Measurements from ENCODE around the gene BAAT.

BAAT gene

DNA sequence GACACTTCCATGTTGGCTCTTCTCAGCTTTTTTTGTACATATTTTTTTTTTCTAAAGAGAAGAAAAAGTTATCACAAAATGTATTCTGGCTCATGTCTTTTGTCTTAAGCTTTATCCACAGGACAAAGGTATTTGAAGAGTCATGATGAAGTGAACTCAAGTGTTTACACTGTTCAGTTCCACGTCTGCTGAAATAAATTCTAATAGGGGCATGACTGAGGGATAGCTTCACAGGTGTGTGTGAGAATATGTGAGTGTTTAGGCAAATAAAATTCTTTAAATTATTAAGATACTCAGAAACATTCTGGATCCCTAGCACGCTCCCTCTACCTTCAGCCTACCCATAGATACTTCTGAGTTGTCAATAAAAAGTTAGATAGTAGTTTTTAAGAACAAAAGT, 59.8 kb downstream of the BAAT start:
- Mint-ChIP-seq H3K36me3 (no peaks in the 10 kb centered on the region), H3K27ac (no peak overlapping the region), H3K4me1 (no peaks in the 10 kb centered on the region), H3K4me3 (no peak overlapping the region), H3K9me3 (peaks cover 5% of the 10 kb centered on the region)
- ATAC-seq = no peak
- no peak for DNase-seq (ENCODE audit: low spot score in 2 of 2)

DNA sequence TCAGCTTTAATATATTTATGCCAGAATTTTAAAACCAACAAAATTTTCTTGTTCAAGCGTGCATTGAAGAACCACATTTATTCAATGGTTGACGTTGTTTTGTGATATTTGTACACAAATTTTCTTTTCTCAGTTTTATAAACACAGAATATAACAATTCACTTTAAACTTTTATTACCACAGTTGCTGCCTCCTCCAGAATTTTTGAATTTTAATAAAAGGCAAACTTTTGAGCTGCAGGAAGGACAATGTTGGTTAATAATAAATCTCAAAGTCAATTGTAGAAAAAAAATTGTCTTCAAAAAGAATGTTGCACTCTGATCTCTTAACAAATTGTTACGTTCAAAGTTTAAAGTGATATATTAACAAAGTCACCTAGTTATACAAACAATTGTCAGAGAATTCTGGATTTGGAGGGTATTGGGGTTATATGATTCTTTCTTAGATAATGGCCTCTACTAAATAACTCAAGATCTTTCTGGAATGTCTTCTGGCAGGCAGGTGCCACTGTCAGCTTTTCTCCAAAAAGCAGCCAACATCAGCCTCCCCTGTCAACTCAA, 60.5 kb downstream of the BAAT start:
- Mint-ChIP-seq H3K9me3 (peaks cover 5% of the 10 kb centered on the region), H3K27ac (no peak overlapping the region), H3K36me3 (no peaks in the 10 kb centered on the region), H3K4me1 (no peaks in the 10 kb centered on the region), H3K4me3 (no peak overlapping the region)
- no peak for DNase-seq (ENCODE audit: low spot score in 2 of 2)
- ATAC-seq = no peak

DNA sequence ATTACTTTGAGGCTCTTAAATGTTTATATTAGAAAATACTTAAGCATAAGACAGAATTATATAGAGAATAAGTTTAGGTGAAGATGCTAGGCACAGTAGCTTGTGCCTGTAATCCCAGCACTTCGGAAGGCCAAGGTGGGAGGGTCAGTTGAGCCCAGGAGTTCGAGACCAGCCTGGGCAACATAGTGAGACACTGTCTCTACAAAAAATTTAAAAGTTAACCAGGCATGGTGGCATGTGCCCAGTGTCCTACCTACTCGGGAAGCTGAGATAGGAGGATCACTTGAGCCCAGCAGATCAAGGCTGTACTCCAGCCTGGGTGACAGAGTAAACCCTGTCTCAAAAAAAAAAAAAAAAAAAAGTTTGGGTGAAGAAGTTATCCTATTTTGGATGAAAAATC, 61.7 kb downstream of the BAAT start:
- Mint-ChIP-seq H3K9me3 (peaks cover 5% of the 10 kb centered on the region), H3K4me1 (no peaks in the 10 kb centered on the region), H3K4me3 (no peak overlapping the region), H3K27ac (no peak overlapping the region), H3K36me3 (no peaks in the 10 kb centered on the region)
- ATAC-seq (no peak), DNase-seq (ENCODE audit: low spot score in 2 of 2) (no peak)

DNA sequence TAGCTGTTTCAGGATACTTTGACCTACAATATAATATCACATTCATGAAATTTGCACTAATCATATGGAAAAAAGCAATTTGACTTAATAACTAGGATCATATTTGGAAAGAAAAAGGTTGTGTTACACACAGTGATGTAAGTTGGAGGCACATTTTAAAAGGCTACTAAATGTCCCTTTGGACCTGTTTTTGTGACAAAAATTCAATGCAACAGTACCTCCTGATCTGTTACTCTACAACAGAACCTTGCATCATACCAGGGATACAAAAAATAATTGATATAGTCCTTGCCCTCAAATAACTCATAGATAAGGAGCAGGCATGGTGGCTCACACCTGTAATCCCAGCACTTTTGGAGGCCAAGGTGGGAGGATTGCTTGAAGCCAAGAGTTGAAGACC, 67.1 kb downstream of the BAAT start:
- Mint-ChIP-seq H3K36me3 (no peaks in the 10 kb centered on the region), H3K4me1 (no peaks in the 10 kb centered on the region), H3K27ac (no peak overlapping the region), H3K4me3 (no peak overlapping the region), H3K9me3 (no peaks in the 10 kb centered on the region)
- ATAC-seq (no peak), DNase-seq (ENCODE audit: low spot score in 2 of 2) (no peak)

DNA sequence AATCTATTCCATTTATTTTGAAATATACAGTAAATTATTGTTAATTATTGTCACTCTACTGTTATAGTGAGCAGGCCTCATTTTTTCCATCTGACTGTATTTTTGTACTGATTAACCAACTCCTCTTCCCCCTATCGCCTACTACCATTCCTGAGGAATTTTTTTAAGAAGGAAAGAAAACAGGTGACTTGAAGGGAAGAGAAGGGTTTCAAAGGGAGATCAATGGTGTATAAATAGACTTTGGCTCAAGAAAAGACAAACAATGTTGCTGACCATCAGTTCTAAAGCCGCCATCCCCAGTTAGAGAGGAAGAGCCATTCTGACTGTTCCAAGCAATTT, 69.7 kb downstream of the BAAT start:
- Mint-ChIP-seq H3K4me3 (no peak overlapping the region), H3K9me3 (no peaks in the 10 kb centered on the region), H3K4me1 (no peaks in the 10 kb centered on the region), H3K36me3 (no peaks in the 10 kb centered on the region), H3K27ac (no peak overlapping the region)
- ATAC-seq (no peak), DNase-seq (ENCODE audit: low spot score in 2 of 2) (no peak)

DNA sequence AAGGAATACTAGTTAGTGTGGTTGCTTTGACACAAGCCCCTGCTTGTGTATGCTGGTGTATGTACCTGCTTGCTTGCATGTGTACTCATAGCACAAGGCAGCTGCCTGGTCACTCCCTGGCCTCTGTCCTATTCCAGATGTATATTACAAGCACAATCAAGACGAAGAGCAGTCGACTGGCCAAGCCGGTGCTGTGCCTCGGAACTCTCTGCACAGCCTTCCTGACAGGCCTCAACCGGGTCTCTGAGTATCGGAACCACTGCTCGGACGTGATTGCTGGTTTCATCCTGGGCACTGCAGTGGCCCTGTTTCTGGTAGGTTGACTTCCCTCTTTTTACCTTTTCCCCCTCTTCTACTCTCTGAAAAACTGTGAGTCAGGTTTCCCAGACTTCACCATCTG, 72.1 kb downstream of the BAAT start:
- Mint-ChIP-seq H3K4me3 (no peak overlapping the region), H3K36me3 (no peaks in the 10 kb centered on the region), H3K9me3 (no peaks in the 10 kb centered on the region), H3K27ac (no peak overlapping the region), H3K4me1 (no peaks in the 10 kb centered on the region)
- ATAC-seq = no peak
- DNase-seq (ENCODE audit: low spot score in 2 of 2) = no peak

- no peak for ATAC-seq
- H3K36me3 Mint-ChIP-seq = no peaks in the 10 kb centered on the region
- H3K9me3 Mint-ChIP-seq = no peaks in the 10 kb centered on the region
- H3K4me3 Mint-ChIP-seq = no peak overlapping the region
- DNase-seq (ENCODE audit: low spot score in 2 of 2) = no peak
- no peaks in the 10 kb centered on the region for H3K4me1 Mint-ChIP-seq
- H3K27ac Mint-ChIP-seq = no peak overlapping the region
Observed at GRCh38 chr9:101311758-101312420, 72.9 kb downstream of the BAAT start.

GRCh38 chr9:101311191-101311590, 73.6 kb downstream of the BAAT start:
- ATAC-seq (no peak), DNase-seq (ENCODE audit: low spot score in 2 of 2) (no peak)
- no peak overlapping the region for H3K27ac Mint-ChIP-seq
- H3K4me1 Mint-ChIP-seq = no peaks in the 10 kb centered on the region
- no peaks in the 10 kb centered on the region for H3K9me3 Mint-ChIP-seq
- H3K36me3 Mint-ChIP-seq = no peaks in the 10 kb centered on the region
- H3K4me3 Mint-ChIP-seq = no peak overlapping the region

Measured in stimulated activated effector memory CD8-positive, alpha-beta T cell treated with anti-CD3 and anti-CD28 coated beads, Interleukin-12 subunit alpha, Interleukin-12 subunit beta, amount 100 ng/mL, for 72 hours (primary cell).